Measurements from ENCODE around the gene RBP7.
"Not testable (repeated sequence)": the region's sequence is repeated elsewhere in the genome, so short reads cannot be mapped to it uniquely, and the experiment has no call there.

Gene RBP7

GRCh38 chr1:10028956-10029500 is 32.0 kb downstream of the RBP7 start:
- not testable (repeated sequence) for DNase-seq (ENCODE audit: low read depth, low spot score)

GRCh38 chr1:10031461-10031860 is 34.4 kb downstream of the RBP7 start:
- no peak for DNase-seq (ENCODE audit: low read depth, low spot score)

GRCh38 chr1:10032590-10033358 is 35.7 kb downstream of the RBP7 start, which contains the start of gene UBE4B:
UBE4B (plus strand) TSS chr1:10032958; CDS start chr1:10033671, 713 bp downstream.
- peak; percentile 95 for DNase-seq (ENCODE audit: low read depth, low spot score)

DNA sequence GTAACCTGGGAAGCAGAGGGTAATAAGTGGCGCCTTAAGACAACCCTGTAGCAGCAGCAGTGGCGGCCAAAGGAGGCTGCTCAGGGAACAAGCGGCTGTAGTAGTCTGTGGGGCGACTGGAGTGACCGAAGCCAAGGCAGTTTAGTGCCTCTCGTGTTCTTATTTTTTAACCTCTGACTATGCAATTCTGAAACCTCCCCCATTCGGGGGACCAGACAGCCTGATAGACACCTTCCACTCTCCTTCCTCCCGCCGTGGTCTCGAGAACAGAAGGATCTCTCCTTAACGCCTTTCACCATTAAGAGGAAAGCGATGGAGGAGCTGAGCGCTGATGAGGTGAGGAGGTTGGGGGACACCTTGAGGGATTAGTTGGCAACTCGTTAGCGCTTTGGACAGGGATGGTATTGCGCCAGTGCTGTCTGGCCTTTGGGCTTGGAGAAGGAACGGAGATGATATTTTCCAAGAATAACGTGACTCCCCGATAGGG is 36.4 kb downstream of the RBP7 start:
- DNase-seq (ENCODE audit: low read depth, low spot score), result no peak

DNA sequence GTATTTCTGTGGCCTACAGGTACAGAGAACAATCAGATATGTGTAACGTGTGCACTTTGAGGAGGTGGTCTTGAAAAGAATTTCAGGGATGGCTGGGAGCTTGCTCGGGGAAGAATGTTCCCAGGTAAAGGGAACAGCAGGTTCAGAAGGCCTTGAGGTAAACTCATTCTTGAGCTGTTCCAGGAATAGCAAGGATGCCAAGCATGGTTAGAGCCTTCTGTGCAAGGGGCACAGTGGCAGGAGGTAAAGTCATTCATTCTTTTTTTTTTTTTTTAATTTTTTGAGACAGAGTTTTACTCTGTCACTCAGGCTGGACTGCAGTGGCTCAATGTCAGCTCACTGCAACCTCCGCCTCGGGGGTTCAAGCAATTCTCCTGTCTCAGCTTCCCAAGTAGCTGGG is 45.7 kb downstream of the RBP7 start:
- DNase-seq (ENCODE audit: low read depth, low spot score), result no peak

GRCh38 chr1:10045480-10046355 is 48.7 kb downstream of the RBP7 start:
- no peak for DNase-seq (ENCODE audit: low read depth, low spot score)

DNA sequence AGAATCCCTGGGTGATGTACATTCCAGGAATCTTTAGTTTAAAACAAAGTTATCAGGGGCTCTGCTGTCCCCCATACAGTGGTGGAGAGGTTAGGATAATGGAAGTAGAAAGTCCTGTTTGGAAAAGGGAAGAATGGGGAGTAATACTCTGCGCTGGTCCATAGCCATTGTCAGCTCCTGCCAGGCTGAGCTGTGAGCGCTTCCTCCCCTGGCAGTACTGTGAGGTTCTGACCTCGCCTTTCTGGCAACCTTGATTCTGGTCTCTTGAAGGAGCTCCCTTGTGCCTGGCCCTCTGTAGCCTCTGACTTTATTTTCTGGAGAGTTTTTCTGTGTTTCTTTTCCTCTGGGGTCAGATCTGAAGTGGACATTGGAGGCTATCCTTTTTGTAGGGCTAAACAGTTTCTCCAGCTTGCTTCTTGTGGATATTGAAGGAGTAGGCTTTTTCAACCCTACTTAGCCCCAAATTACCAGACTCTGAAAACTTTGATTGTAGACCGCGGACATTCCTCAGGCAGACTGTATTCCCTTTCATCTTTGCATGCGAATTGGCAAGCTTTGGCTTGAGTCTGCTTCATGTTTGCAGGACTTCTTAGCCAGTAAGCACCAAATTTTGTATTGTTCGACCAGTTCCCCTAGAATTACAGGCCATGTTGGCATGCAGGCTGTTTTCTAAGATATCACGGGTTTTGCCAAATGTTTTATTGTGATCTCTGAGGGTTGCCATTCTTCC is 49.5 kb downstream of the RBP7 start:
- no peak for DNase-seq (ENCODE audit: low read depth, low spot score)

- DNase-seq (ENCODE audit: low read depth, low spot score), result no peak
These were observed 51.6 kb downstream of the RBP7 start for GRCh38 chr1:10048601-10049000.

DNA sequence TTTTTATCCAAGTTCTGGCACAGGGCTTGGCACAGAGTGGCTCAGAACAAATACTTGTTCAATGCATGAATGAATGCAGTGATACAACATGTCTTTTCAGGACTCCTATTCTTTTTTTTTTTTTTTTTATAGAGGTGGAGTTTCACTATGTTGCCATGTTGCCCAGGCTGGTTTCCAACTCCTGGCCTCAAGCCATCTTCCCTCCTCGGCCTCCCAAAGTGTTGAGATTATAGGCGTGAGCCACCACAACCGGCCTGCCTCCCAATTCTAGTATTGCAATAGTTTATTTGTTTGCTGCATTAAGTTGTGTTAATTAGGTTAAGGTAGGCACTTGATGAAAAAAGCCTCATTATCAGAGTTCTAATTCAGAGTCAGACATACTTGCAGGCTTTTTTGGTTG is 53.6 kb downstream of the RBP7 start:
- no peak for DNase-seq (ENCODE audit: low read depth, low spot score)

- no peak for DNase-seq (ENCODE audit: low read depth, low spot score)
These were observed 54.6 kb downstream of the RBP7 start for GRCh38 chr1:10051656-10052055.

DNA sequence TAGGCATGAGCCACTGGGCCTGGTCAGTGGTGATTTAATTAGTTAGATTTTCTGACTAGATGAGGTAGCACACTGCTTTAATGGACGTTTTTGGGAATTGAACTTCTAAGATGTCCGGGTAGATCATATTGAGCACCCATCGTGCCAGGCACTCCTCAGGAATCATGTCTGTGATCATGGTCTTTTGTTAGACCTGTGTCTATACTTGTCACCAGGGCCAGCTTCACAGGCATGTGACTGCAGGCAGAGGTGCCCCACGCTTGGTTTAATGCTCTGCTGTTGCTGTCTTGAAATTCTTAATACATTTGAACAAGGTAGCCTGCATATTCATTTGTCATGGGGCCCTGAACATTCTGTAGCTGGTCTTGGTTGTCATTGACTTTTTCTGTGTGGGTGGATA is 55.3 kb downstream of the RBP7 start:
- no peak for DNase-seq (ENCODE audit: low read depth, low spot score)

- no peak for DNase-seq (ENCODE audit: low read depth, low spot score)
These were observed 57.4 kb downstream of the RBP7 start for GRCh38 chr1:10054465-10054864.

DNA sequence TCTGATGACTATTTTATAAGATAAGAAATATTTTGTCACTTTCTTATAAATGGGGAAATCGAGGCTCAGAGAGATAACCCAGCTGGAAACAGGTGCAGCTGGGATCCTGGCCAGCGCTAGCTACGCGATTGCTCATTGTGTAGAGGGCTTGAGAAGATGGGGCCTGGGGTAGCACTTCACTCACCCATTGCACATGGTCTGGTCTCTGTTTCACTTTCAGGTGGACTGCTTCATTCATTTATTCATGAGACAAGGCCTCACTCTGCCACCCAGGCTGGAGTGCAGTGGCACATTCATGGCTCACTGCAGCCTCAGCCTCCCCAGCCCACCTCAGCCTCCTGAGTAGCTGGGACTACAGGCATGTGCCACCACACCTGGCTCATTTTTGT is 59.6 kb downstream of the RBP7 start:
- DNase-seq (ENCODE audit: low read depth, low spot score), result no peak

DNA sequence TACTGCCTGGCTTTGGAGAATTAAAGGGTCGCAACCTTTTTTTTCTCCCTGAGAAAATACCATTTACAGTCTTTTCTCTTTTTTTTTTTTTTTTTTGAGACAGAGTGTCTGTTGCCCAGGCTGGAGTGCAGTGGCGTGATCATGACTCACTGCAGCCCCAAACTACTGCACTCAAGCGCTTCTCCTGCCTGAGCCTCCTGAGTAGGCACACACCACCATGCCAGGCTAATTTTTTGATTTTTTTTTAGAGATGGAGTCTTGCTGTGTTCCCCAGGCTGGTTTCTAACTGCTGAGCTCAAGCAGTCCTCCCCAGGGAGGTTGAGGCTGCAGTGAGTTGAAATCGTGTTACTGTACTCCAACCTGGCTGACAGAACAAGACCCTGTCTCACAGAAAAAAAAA is 60.3 kb downstream of the RBP7 start:
- DNase-seq (ENCODE audit: low read depth, low spot score), result no peak

- no peak for DNase-seq (ENCODE audit: low read depth, low spot score)
These were observed 60.8 kb downstream of the RBP7 start for GRCh38 chr1:10057796-10058195.

GRCh38 chr1:10059342-10059718 is 62.3 kb downstream of the RBP7 start:
- DNase-seq (ENCODE audit: low read depth, low spot score), result no peak

DNA sequence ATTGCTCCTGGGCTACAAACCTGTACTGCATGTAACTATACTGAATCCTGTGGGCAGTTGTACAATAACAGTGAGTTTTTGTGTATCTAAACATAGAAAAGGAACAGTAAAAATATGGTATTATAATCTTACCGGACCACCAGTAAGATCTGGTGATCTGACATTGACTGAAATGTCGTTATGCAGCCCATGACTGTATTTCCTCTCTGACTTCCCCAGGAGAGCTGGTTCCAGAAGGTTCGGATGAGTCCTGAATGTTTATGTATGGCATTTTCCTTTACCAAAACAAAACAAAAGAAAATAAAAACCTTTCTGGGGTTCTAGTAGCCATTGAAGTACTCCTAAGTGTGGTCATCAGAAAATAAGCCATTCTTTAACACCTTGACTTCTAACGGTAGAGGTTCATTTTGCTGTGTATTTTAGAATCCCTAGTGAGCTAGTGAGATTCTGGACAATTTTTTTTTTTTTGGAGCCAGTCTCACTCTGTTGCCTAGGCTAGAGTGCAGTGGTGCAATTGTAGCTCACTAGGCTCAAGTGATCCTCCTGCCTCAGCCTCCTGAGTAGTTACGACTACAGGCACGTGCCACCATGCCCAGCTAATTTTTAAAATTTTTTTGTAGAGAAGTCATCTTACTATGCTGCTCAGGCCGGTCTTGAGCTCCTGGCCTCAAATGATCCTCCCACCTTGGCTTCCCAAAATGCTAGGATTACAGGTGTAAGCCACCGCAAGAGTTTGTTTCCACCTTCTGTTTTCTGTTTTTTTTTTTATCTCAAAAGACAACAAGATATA is 63.5 kb downstream of the RBP7 start:
- no peak for DNase-seq (ENCODE audit: low read depth, low spot score)

- no peak for DNase-seq (ENCODE audit: low read depth, low spot score)
These were observed 64.2 kb downstream of the RBP7 start for GRCh38 chr1:10061276-10061675.

DNA sequence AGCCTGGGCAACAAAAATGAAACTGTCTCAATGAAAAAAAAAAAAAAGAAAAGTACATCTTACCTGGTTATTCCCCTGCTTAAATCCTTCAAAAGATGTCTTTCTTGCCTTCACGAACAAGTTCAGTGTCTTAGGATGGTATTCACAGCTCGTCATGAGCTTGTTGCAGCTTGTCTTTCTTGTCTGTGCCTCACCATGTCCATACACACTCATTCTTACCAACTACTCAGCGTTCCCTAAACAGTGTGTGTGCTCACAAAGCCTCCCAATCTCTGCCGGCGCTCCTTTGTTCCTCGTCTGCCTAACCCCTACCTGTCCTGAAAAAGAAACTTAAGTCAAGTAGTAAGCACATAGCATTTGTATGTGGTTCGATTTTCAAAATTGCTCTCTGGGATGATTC is 66.8 kb downstream of the RBP7 start:
- DNase-seq (ENCODE audit: low read depth, low spot score), result no peak

- no peak for DNase-seq (ENCODE audit: low read depth, low spot score)
These were observed 67.7 kb downstream of the RBP7 start for GRCh38 chr1:10064416-10065343.

All from activated naive CD8-positive, alpha-beta T cell treated with anti-CD3 and anti-CD28 coated beads, Interleukin-2, amount 50 U/mL, for 16 hours (primary cell).